Lower leg skin (tissue), 3 donors: ENCODE data around the gene BMP2.

Experiments
- CTCF ChIP-seq, 3 donors: fragments of 450-650 bp; IDR thresholded peaks; one replicate each; pipeline ENCODE4 v1.5.1; 2016; ENCODE audit warnings: antibody characterized with exemption in 3 of 3, mild to moderate bottlenecking in 3 of 3, moderate library complexity in 2 of 3
- POLR2A ChIP-seq, 2 donors: fragments of 450-650 bp; IDR thresholded peaks; one replicate each; pipeline ENCODE4 v1.6.1; 2016 to 2017; ENCODE audit warnings: antibody characterized with exemption in 2 of 2, mild to moderate bottlenecking in 1 of 2, moderate library complexity in 1 of 2

GRCh38 chr20:6783752-6784151 lies 16.3 kb downstream of the BMP2 start:
- TF ChIP-seq CTCF (IDR thresholded peaks at IDR 0.05) (no peak), POLR2A (IDR thresholded peaks at IDR 0.05) (no peak)
